Liver (tissue), 3 donors: ENCODE results near the gene ITGA2.

Experiments used
- ATF3 ChIP-seq: IDR thresholded peaks from 2 replicates; pipeline ENCODE4 v1.6.1; 2016; ENCODE audit warnings: antibody characterized with exemption
- CTCF ChIP-seq: fragments of 150-350 bp; IDR thresholded peaks from 2 replicates; pipeline ENCODE4 v1.5.1; 2017; ENCODE audit warnings: improper control_type of control experiment, low read depth, low read length; ENCODE audit not compliant: missing input control
- GABPA ChIP-seq, 2 donors: IDR thresholded peaks in 1 of 2; conservative IDR thresholded peaks in 1 of 2; 2 replicates each; pipeline ENCODE4 v1.6.1; 2016; ENCODE audit warnings: antibody characterized with exemption in 2 of 2, mild to moderate bottlenecking in 1 of 2, moderate library complexity in 1 of 2
- JUND ChIP-seq, 2 donors: IDR thresholded peaks; 2 replicates each; pipeline ENCODE4 v1.6.1; 2016; ENCODE audit warnings: antibody characterized with exemption in 2 of 2
- RAD21 ChIP-seq, 2 donors: IDR thresholded peaks; 2 replicates each; pipeline ENCODE4 v1.6.1; 2016; ENCODE audit warnings: antibody characterized with exemption in 2 of 2, mild to moderate bottlenecking in 2 of 2
- REST ChIP-seq: IDR thresholded peaks from 2 replicates; pipeline ENCODE4 v1.6.1; 2016; ENCODE audit warnings: antibody characterized with exemption, mild to moderate bottlenecking
- SP1 ChIP-seq: IDR thresholded peaks from 2 replicates; pipeline ENCODE4 v1.6.1; 2018; ENCODE audit warnings: antibody characterized with exemption, mild to moderate bottlenecking
- TAF1 ChIP-seq: conservative IDR thresholded peaks from 2 replicates; pipeline ENCODE4 v1.6.1; 2016; ENCODE audit warnings: antibody characterized with exemption, mild to moderate bottlenecking
- YY1 ChIP-seq: IDR thresholded peaks from 2 replicates; pipeline ENCODE4 v1.6.1; 2016; ENCODE audit warnings: antibody characterized with exemption, mild to moderate bottlenecking
- ZBTB33 ChIP-seq: IDR thresholded peaks from 2 replicates; pipeline ENCODE4 v1.6.1; 2016; ENCODE audit warnings: antibody characterized with exemption
- donor health status: healthy.
- donor health status: healthy.

- TF ChIP-seq CTCF = no peak
- no peak for TF ChIP-seq ZBTB33
- TF ChIP-seq GABPA (IDR thresholded peaks at IDR 0.05 in 1 of 2, conservative IDR thresholded peaks at IDR 0.05 in 1 of 2) = no peak
- TF ChIP-seq SP1 = no peak
- no peak for TF ChIP-seq REST
- TF ChIP-seq JUND (IDR thresholded peaks at IDR 0.05) = no peak
- no peak for TF ChIP-seq YY1
- no peak for TF ChIP-seq RAD21 (IDR thresholded peaks at IDR 0.05)
- no peak for TF ChIP-seq TAF1
- TF ChIP-seq ATF3 = no peak
Measured at GRCh38 chr5:52996979-52997378, 7.8 kb downstream of the ITGA2 start.
